ENCODE measurements around the gene NGB.

The NGB gene

DNA sequence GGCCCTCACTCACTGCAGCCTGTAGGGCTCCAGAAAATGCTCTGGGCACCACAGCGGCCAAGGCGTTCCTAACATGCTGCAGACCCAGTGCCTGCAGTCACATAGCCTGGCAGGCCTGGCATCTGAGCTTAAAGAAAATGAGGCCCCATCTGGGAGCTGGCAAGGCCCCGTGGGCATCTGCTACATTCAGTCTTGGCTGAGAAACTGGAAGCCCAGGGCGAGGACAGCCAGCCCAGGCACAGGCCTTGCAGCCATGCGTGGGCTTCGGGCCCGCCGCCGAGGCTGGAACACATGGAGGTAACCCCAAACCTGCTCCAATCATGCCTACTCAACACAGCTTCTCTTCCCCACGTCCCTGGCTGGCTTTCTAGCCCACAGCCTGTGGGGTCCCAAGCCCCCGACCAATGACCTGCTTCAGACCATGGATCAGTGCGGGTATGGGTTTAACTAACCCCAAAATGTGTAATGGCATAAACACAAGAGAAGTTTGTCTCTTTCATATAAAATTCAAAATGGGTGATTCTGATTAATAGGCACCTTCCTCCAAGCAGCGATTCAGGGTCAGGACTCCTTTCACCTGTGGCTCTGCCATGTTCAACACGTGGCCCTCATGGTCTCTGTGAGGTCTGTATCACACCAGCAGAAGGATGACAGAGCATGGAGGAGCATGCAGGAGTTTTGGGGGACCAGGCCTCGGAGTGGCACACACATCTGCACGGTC, 6.4 kb downstream of the NGB start:
- no peak for DNase-seq

DNA sequence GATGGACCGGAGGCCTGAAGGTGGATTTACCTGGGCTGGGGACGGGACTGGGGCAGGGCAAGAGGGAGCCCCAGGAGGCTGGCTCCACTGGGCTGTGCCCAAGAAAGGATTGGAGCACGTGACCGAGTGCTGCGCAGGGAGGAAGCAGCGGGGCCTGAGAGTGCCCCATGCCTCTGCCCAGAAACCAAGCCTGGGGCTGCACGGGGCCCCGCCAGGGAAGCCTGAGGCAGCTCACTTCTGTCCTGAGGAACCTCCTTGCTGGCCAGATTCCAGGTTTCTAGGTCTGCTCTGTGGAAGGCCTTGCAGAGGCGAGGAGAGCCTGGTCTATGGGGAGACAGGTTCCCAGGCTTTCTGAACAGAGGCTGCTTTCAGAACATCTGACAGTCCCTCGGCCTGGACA, 10.4 kb downstream of the NGB start:
- no peak for DNase-seq

DNA sequence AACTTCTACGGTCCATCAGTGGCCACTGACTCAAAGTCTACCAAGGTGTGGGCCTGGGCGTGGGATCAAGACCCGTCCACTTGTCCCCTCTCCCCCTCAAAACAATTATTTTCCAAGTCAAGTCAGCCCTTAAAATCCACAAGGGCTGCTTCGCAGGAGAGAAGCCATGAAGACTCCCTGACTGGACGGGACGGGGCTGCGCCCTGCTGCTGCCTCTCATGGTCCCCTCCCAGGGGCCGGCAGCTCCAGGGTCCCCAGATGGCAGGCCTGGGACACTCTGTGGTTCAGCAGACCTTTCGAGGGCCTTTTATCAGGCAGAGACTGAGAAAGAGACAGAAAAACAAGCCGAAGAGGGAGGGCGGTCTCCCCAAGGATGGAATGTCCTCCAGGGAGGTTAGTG, 10.8 kb downstream of the NGB start:
- no peak for DNase-seq

- DNase-seq, result no peak
Measured at GRCh38 chr14:77259025-77259715, 11.8 kb downstream of the NGB start.

DNA sequence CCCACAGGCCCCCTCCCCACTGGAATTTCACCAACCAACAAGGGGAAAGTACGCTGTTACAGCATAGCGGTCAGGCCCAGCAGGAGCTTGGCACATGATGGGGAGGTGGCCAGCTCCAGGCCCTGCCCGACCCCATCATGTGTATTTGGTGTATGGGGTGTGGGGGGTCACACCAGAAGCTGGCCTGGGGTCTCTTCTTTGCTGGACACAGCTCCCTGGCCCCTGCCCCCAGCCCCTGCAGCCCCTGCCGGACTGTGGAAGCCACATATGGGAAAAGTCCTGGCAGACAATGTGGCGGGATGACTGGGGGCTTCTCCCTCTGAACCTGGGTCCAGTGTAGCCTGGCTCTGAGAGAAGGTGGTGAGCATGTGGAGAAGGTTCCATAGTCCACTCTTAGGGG, 12.4 kb downstream of the NGB start:
- no peak for DNase-seq

- DNase-seq, result no peak
Measured at GRCh38 chr14:77257700-77258099, 13.3 kb downstream of the NGB start.

DNA sequence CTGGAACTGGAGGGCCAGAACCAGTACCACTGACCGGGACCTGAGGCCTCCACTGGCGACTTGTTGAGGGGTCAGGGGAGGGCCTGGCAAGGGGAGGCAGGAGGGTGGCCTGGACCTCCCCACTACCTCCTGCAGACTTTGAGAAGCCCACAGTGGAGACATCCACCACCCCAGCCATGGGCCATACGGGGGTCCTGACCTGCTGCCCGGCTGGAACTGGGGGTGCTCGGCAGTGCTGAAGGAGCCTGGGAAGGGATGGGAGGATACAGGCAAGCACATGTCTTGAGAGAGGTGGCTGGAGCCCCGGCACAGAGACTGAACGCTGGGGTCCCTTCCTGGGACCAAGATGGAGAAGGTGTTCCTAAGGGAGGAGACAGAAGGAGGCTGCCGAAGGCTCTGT, 14.3 kb downstream of the NGB start:
- no peak for DNase-seq

GRCh38 chr14:77253333-77254190, 17.4 kb downstream of the NGB start:
- DNase-seq, result no peak

DNA sequence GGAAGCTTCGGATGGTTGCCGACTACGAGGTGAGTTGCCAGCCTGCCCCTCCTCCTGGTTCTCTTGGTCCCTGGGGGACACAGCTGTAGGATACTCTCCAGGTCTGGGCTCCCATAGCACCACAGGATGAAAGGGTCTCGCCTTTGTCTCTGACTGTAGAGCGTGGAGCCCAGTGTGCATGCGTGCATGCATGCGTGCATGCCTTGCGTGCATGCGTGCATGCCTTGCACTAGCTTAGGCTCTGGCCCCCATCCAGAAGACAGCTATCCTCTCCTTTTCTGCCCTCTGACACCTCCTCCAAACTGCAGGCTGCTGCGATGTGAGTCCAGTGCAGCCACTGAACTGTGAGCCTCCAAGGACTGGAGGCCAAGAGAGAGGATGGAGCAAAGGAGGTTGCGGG, 19.1 kb downstream of the NGB start:
- no peak for DNase-seq

DNA sequence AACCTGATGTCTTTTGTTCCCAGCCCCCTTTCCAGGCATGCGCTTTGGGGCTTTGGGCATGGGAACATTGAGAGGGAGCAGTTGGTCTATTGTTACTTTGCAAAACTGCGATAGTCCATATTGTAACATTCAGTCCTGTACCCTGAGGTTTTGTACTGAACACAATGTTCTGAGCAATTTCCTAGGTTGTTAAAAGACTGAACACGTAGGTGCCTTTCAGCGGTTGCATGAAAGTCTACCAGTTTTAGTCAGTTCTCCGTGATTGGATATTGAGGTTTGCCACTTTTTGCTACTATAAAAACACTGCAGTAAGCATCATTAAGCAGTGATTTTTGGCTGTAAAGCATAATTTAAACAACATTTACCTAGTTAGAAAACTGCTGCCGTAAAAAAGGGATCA, 20.1 kb downstream of the NGB start:
- DNase-seq, result no peak

DNA sequence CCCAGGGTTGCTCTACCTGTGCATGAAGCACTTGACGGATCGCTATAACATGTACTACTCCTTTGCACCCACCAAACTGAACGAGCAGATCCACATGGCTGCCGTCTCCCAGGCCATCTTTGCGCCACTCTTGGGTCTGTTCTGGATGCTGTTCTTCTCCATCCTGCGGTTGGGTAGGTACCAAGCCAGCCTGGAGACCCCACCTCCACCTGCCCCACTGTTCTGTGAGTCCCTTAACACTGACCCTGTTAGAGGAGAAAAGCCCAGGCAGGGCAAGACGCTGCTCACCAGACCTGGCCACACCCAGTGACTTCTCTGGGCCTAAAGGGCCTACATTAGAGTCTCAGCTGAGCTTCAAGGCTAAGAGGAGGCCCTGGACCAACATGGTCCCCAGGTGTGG, 21.7 kb downstream of the NGB start:
- DNase-seq, result no peak

DNA sequence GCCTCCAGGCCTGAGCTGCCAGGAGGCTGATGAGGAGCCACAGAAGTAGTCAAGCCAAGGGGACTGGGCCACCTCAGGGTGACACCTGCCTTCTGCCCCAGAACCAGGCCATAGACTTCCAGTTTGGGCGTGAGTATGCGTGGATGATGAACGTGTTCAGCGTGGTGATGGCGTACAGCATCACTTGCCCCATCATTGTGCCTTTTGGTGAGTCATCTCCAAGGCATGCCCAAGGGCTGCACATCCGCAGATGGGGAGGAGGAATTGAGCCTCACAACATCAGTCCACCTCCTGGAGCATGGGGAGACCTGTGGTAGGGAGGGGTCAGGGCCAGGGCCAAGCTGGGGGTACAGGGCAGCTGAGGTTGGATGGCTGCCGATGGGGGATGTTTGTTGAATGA, 22.3 kb downstream of the NGB start:
- DNase-seq, result no peak

GRCh38 chr14:77246784-77247183, 24.2 kb downstream of the NGB start:
- DNase-seq, result no peak

DNA sequence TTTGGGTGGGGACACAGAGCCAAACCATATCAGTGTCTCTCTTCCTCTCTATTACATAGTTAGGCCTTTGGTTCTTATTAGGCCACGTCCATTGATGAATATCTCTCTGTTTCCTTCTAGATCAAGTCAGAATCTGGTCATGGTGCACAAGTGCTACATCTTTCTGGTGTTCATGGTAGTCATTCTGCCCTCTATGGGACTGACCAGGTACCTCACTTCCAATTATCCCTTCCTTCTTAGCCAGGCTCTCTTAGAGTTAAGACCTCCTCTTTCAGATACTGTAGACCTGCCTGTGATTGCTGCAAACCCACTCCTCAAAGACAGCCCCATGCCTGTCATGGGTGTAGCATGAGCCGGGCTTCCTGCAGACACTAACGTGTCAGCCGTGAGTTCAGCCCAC, 25.2 kb downstream of the NGB start:
- DNase-seq, result no peak

- DNase-seq, result no peak
Measured at GRCh38 chr14:77243853-77244252, 27.2 kb downstream of the NGB start.

GRCh38 chr14:77242752-77243151, 28.3 kb downstream of the NGB start:
- no peak for DNase-seq

GRCh38 chr14:77241955-77242354, 29.1 kb downstream of the NGB start:
- DNase-seq, result no peak

DNA sequence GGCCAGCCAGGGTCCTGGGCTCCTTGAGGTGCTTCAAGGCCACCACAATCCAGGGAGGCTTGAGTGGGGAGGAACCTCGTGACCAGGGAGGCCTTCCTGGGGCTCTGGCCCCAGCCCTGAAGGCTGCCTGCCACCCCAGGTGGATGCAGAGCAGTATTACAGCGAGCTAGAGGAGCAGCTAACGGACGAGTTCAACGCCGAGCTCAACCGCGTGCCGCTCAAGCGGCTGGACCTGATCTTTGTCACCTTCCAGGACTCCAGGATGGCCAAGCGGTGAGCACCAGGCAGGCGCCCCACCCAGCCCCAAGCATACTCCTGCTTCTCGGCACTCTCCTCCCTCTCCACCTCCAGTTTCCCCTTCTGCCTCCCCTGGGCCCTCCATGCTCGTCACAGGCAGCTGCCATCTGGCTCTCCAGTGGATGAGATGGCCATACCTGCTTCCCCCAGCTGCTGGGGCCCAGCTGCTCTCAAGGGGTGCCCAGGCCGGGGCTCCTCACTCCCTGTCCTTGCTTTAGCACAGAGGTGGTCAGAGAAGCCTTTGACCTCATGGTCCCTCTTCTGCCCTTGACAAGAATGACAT, 30.6 kb downstream of the NGB start:
- no peak for DNase-seq

- no peak for DNase-seq
Measured at GRCh38 chr14:77239412-77239811, 31.6 kb downstream of the NGB start.

DNA sequence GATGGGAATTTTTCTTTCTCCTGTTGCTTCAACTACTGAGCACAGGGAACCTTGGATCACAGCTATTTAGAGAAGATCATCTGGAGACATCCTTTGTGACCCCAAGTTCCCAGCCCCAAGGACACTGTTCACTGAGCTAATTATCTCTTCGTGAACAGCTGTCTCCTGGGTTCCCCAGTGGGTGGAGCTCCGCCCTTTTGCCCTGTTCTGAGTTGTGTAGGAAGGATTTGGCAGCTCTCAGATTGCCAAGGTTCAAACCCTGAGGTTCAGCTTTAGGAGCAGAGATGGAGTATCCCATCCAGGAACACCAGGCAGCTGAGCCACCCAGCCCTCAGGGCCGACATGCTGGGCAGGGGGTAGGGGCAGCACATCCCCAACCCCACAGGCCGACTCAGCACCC, 32.0 kb downstream of the NGB start:
- DNase-seq, result no peak

DNA sequence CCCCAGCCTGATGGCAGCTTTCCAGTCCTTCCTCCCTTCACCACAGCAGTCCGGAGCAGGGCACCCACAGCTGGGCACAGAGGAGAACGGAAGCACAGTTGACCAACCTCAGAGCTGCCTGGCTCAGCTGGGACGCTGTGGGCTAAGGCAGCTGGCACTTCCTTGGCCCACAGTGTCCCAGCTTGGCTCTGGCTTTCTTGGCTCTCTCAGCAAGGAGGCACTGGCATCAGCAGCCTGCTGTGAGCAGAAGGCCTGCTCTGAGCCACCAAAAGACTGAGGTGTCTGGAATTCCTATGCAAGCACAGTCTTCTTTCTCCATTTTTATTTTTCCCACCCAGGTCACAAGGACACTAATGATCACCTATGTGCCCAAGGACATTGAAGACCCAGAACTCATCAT, 32.6 kb downstream of the NGB start:
- no peak for DNase-seq

DNA sequence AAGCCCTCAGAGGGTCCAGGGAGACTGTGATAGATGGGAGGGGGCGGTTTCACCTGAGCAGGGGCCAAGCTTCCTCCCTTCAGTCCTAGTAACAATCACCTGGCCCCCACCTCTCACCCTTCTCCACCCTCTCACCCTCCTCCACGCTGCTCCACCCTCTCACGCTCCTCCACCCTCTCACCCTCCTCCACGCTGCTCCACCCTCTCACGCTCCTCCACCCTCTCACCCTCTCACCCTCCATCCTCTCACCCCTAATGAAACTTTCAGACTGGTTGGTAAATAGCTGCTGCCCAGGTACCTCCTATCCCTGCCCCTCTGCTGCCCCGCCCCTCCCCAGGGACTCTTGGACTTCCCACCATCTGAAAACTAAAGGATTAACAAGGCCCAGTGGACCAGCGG, 34.2 kb downstream of the NGB start:
- no peak for DNase-seq

DNA sequence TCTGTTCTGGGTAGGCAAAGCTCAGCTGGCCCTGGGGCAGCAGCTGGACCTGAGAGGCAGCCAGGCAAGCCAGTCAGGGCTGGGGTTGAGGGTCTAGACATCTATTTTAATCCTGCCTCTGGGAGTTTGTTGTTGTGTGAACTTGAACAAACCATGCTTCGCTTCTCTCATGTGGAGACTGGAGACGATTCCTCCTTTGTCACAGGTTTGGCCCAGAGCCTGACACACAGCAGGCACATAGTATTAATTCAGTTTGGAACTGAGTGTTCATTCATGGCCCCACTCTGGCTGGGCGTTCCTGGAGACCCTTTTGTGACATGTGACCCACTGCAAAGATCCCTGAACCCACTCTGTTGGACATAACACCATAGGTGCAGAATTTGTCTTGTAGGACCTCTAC, 39.3 kb downstream of the NGB start:
- DNase-seq, result no peak

Data from right kidney (tissue), 1 donor.